ENCODE data around the gene YJEFN3. TPM values are rescaled to one million over a fixed set of nuclear protein-coding genes. Genes with fewer than 3 reads are reported as not detected.

YJEFN3 gene
- total and polyA plus RNA-seq, 2 donors (not counting 3 experiments of a cell fraction or from before 2014, with no cell fraction given): 1.9 to 2.1 TPM

DNA sequence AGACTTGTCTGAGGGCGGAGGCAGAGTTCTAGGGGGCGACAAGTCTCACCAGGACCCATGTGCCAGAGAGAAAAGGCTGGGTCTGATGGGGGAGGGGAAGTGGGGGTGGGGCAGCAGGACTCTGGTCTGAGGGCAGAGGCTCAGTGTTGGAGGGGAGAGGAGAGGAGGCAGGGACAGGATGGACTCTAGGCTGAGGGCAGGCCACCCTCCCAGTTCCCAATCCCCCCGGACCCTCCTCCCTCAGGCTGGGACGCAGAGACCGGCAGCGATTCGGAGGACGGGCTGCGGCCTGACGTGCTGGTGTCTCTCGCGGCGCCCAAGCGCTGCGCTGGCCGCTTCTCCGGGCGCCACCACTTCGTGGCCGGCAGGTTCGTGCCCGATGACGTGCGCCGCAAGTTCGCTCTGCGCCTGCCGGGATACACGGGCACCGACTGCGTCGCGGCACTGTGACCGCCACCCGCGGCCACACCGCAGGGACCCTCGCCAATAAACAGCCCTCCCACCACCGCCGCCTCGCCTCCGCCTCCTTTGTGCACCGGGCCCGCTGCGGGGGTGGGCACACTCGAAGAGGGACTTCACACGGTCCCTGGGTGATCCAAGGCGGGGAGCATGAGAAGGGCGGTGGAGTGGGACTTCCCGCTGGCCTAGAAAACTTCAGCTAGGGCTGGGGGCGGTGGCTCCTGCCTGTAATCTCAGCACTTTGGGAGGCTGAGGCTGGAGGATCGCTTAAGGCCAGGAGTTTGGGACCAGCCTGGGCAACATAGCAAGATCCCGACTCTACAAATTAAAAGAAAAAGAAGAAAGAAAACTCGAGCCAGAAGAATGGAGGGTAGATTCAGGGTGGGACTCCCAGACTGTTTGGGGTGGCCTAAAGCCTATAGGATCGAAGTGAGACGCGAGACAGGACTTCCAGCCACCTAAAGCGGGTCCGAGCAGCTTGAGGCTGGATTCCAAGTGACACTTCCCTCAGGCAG, 8.7 kb downstream of the YJEFN3 start:
- CTCF ChIA-PET: interaction anchor here (1.7 kb wide), 1 partner anchor 16 kb away, joined by 4 read pairs; no protein-coding TSS in a partner anchor
- no peak overlapping the region for H3K4me2 ChIP-seq (ENCODE audit: insufficient read depth, low read length)
- H3K4me1 ChIP-seq (ENCODE audit: control insufficient read depth, extremely low read depth, insufficient read depth, low read length): no peaks in the 10 kb centered on the region
- H3K27me3 ChIP-seq (ENCODE audit: control insufficient read depth in 2 of 2, insufficient read depth in 2 of 2, low read length in 2 of 2): peaks cover 25 to 29% of the 10 kb centered on the region in 2 experiments
- POLR2A ChIA-PET: no interaction called here
- no peaks in the 10 kb centered on the region for H3K9me1 ChIP-seq (replicated peaks; ENCODE audit: control insufficient read depth, extremely low read depth, insufficient read depth, low read length)
- H3K9me3 ChIP-seq (replicated peaks; ENCODE audit: control insufficient read depth, insufficient read depth, low read length): no peaks in the 10 kb centered on the region
- intact Hi-C loops (cut with micrococcal nuclease): no loop called here
- FAIRE-seq (no peak), DNase-seq (ENCODE audit: low read depth, low spot score) (no peak)
- dilution Hi-C loops (cut with MboI; ENCODE audit: extremely low pct_ligation_motif_present, low sequenced_read_pairs): no loop called here
- no peak overlapping the region for H2AFZ ChIP-seq (ENCODE audit: low read depth, low read length)
- H3K36me3 ChIP-seq (ENCODE audit: control insufficient read depth in 2 of 2, extremely low read depth in 1 of 2, insufficient read depth in 2 of 2, low read length in 2 of 2): no peaks in the 10 kb centered on the region
- H3K9ac ChIP-seq (replicated peaks; ENCODE audit: extremely low read depth, insufficient read depth, low read length): no peak overlapping the region
- H3K4me3 ChIP-seq (replicated peaks in 1 of 3; ENCODE audit: insufficient read depth in 1 of 3, low read depth in 1 of 3, low read length in 3 of 3): no peak overlapping the region
- H3K79me2 ChIP-seq (ENCODE audit: control insufficient read depth, insufficient read depth, low read length): no peaks in the 10 kb centered on the region
- H3K27ac ChIP-seq (ENCODE audit: insufficient read depth, low read depth, low read length): no peak overlapping the region
- TF ChIP-seq GATA2 (IDR thresholded peaks at IDR 0.05; ENCODE audit: insufficient read depth, insufficient read length, low read depth, low read length): no peak
- TF ChIP-seq FOS (IDR thresholded peaks at IDR 0.05; ENCODE audit: borderline replicate concordance, insufficient read depth, low read length): no peak
- TF ChIP-seq MYC (IDR thresholded peaks at IDR 0.05; ENCODE audit: low read depth, low read length): no peak
- TF ChIP-seq POLR2A (IDR thresholded peaks at IDR 0.05; ENCODE audit: low read depth, low read length): no peak
- TF ChIP-seq JUN (IDR thresholded peaks at IDR 0.05; ENCODE audit: borderline replicate concordance, insufficient read depth, insufficient read length, low read depth): no peak
- no peak for TF ChIP-seq EZH2 (IDR thresholded peaks at IDR 0.05; ENCODE audit: borderline replicate concordance, low read depth, low read length, severe bottlenecking)
- TF ChIP-seq, protein P1, sequence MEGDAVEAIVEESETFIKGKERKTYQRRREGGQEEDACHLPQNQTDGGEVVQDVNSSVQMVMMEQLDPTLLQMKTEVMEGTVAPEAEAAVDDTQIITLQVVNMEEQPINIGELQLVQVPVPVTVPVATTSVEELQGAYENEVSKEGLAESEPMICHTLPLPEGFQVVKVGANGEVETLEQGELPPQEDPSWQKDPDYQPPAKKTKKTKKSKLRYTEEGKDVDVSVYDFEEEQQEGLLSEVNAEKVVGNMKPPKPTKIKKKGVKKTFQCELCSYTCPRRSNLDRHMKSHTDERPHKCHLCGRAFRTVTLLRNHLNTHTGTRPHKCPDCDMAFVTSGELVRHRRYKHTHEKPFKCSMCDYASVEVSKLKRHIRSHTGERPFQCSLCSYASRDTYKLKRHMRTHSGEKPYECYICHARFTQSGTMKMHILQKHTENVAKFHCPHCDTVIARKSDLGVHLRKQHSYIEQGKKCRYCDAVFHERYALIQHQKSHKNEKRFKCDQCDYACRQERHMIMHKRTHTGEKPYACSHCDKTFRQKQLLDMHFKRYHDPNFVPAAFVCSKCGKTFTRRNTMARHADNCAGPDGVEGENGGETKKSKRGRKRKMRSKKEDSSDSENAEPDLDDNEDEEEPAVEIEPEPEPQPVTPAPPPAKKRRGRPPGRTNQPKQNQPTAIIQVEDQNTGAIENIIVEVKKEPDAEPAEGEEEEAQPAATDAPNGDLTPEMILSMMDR (IDR thresholded peaks at IDR 0.05; ENCODE audit: extremely low read depth in 1 of 2, insufficient read depth in 1 of 2, low read depth in 1 of 2, low read length in 2 of 2): no peak
- TF ChIP-seq POLR2AphosphoS5 (IDR thresholded peaks at IDR 0.05; ENCODE audit: insufficient read depth, low read depth, low read length): no peak
- TF ChIP-seq, protein P2, sequence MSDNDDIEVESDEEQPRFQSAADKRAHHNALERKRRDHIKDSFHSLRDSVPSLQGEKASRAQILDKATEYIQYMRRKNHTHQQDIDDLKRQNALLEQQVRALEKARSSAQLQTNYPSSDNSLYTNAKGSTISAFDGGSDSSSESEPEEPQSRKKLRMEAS (IDR thresholded peaks at IDR 0.05; ENCODE audit: insufficient read depth, insufficient read length): no peak
- BruUV-seq (replicated peaks): no TSS peak
- H4K20me1 ChIP-seq (replicated peaks; ENCODE audit: control insufficient read depth, extremely low read depth, insufficient read depth, low read length): no peaks in the 10 kb centered on the region
